GM21526 (cell line): ENCODE data around the gene RGS6.

Experiments used
- ATAC-seq: cut with Tn5 transposase; IDR thresholded peaks from one replicate; pipeline ENCODE4 v1.9.1; 2021; ENCODE audit warnings: moderate library complexity; ENCODE audit not compliant: unreplicated experiment, low FRiP score

Gene RGS6

GRCh38 chr14:72063761-72064282, 131.6 kb downstream of the RGS6 start:
- ATAC-seq: no peak

- ATAC-seq: no peak
Measured at GRCh38 chr14:72064501-72064900, 132.3 kb downstream of the RGS6 start.

DNA sequence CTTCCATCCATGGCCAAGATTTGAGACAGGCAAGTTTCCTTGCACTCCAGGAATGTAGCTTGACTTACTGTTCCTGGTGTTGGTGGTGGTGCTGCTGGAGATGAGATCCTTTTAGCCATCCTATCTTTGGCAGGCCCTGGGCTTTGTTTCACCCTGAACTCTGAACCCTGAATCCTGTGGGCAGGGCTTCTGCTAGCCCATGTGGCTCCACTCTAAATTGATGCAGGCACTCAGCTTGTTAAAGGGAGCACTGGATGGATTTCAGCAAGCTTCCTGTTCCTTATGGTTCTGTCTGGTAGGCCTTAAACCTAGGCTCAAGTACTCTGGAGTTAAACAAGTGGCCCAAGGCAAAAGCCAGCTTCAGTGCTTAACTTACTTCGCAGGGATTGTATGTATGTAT, 138.2 kb downstream of the RGS6 start:
- ATAC-seq: no peak

DNA sequence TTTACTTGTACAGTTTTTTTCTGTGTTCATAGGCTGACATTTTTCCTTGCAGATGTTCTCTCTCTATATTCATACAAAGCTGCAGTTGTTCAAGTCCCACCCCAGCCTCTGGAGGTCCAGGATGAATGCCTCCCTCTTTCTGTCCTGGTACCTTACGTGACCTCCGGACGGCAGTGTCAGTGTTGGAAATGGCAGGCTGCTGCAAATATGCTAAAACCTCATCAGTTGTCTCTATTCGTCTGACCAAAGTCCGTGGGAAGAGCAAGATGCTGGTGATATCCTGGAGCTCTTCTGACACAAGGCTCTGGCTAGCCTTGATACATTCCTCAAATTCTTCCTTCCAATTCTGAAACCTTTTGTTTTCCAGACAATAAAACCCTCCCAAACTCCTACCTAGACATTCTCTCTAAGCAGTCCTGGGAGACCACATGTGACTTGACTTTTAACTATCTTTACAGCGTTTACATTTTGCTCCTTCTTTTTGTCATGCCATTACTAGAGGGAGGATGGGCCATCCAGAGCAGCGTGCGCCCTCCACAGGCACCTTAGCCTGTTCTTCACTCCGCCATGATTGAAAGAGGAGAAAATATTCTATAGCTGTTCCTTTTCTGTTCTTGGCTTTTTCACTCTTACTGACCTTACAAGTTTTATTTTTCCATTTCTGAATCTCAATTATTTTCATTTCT, 143.6 kb downstream of the RGS6 start:
- no peak for ATAC-seq

- ATAC-seq: no peak
Measured at GRCh38 chr14:72081137-72081536, 148.9 kb downstream of the RGS6 start.

GRCh38 chr14:72084935-72085334, 152.7 kb downstream of the RGS6 start:
- no peak for ATAC-seq

GRCh38 chr14:72089625-72090024, 157.4 kb downstream of the RGS6 start:
- ATAC-seq: no peak

- no peak for ATAC-seq
Measured at GRCh38 chr14:72094844-72095582, 162.8 kb downstream of the RGS6 start.

DNA sequence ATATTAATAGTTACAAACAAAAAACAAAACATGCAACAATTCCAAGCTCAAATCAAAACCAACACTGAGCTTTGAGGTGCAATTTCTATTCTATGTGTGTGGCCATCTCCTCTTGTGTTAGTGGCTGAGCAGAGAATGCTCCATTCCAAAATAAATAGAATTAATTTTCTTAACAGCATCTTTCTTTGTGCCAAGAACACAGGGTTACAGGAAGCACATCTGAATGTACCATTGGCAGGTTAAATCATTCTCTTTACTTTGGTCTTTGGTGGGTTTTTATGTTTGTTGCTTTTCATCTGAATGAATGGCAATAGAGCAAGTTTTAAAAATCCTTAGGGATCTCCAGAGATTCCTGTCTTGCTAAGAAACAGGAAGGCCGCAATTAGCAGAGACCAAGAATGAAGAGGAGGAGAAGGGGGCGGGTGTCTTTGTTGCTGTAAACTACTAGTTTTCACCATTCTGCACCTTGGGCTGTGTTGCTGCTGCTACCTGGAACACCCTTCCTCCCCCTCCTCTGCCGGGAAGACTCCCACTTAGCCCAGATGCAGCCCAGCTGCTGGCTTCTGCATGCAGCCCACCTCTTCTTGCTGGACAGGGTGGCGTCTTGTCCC, 165.0 kb downstream of the RGS6 start:
- no peak for ATAC-seq

GRCh38 chr14:72098210-72098609, 166.0 kb downstream of the RGS6 start:
- ATAC-seq: no peak

- no peak for ATAC-seq
Measured at GRCh38 chr14:72099566-72099965, 167.3 kb downstream of the RGS6 start.

DNA sequence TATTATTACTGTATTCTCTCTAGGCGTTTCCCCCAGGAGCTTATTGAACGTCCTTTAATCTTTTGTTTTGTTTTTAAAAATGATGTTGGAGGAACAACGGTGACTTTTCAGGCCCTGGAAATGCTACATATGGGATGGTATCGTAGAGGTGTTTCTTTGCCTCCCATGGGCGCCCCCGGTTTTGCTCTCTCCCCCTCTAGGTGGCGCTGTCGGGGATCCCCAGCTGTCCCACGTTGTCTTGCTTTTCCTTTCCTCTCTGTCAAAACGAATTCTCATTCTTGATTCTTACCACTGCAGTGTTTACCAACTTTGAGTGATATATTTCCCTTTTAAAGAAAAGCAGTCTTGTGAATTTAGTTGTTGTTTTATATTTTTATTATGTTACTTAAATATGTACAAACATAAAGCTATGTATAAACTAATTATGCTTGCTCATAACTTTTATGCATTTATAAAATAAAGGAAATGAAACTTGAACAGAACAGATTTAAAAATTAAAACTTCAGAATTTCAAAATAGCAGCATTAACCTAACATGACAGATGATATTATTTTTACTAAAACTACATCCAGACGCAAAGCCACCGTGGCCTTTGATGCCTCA, 171.9 kb downstream of the RGS6 start:
- no peak for ATAC-seq

GRCh38 chr14:72111911-72112310, 179.7 kb downstream of the RGS6 start:
- ATAC-seq: no peak

GRCh38 chr14:72118841-72119240, 186.6 kb downstream of the RGS6 start:
- no peak for ATAC-seq

GRCh38 chr14:72120315-72120714, 188.1 kb downstream of the RGS6 start:
- no peak for ATAC-seq

DNA sequence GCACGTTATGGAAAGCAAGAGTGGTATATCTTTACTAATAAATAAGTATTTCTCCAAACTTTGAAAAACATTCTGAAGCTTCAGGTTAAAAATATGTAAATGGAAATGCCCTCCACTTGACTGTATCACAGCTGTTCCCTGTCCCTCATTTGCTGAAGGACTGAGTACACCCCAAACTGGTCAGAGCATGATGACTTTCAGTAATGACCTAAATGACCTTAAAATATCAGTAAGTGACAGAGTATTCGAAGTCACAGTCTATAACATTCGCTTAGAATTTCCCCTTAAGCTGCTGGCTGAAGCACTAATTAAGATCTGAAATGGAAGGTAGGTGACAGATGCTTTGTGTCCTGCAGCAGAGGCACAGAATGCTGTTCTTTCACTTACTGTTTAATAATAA, 191.5 kb downstream of the RGS6 start:
- ATAC-seq: no peak

DNA sequence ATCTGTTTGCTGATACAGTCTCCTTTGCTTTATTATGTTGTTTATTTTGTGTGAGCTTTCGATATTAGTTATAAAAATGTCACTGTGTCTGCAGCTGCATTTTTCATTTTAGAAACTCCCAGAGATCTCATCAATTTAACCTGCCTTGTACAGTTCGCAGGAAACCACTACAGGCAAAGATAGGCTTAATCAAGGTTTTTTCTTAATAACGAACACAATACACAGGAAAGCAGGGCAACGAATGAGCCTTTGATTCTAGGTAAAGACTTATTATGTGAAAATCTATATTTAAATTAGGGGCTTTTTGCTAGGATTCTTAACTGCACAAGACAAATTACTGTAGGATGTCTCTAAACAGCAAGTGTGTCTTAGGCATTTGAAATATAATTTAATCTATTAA, 191.9 kb downstream of the RGS6 start:
- ATAC-seq: no peak

GRCh38 chr14:72126091-72126490, 193.9 kb downstream of the RGS6 start:
- no peak for ATAC-seq

DNA sequence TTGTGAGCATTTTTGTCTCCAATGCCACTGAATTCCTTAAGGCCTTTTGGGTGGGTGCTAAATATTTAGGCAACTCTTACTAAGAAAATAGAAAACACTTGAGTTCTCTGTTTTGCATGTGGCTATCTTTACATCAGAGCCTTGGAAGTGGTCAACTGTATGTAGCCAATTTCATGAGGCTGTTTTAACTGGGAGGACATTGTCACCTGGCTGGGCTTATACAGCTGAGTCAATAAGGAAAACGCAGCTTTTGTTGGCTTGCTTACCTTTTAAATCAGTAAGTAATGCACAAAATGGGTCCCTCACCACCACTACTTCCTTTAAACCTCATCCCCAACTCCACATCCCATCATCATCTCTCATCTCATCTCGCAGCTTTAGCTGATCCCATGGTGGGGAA, 194.3 kb downstream of the RGS6 start:
- no peak for ATAC-seq

- ATAC-seq: no peak
Measured at GRCh38 chr14:72128629-72129028, 196.4 kb downstream of the RGS6 start.

DNA sequence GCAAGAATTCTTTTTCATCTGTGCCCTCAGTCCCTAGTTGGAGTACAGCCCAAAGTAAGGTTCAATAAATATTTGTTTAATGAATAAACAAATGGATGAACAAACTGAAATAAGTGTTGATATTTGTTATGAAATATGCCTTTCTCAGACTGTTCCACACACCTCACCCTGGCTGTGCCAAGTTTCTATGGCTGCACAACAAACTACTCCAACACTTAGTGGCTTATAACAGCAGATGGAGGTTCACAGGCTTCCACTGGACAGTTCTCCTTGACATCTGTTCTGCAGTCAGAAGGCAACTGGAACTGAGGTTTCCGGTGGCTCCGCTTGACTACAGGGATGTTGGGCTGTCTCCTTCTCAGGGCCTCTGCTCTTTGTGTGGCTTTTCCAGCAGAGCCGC, 197.1 kb downstream of the RGS6 start:
- ATAC-seq: no peak
